ENCODE measurements around the gene APP. TPM values are rescaled to one million over a fixed set of nuclear protein-coding genes. Genes with fewer than 3 reads are reported as not detected.
"Not testable (repeated sequence)": the region's sequence is repeated elsewhere in the genome, so short reads cannot be mapped to it uniquely, and the experiment has no call there.

The APP gene
- total and polyA plus RNA-seq, 3 donors from 2014 or later: 390 to 670 (median 409) TPM

- Histone ChIP-seq H3K36me3 (ENCODE audit: low read depth, missing control alignments) (no peaks in the 10 kb centered on the region), H3K27me3 (no peaks in the 10 kb centered on the region), H3K27ac (no peak overlapping the region), H3K4me3 (no peak overlapping the region), H3K9me3 (no peaks in the 10 kb centered on the region), H3K4me1 (no peaks in the 10 kb centered on the region)
- DNase-seq: no peak
- TF ChIP-seq POLR2A (IDR thresholded peaks at IDR 0.05) (no peak), CTCF (IDR thresholded peaks at IDR 0.05) (no peak)
- 60 to 64% methylated on average over 9 of the region's 9 CpGs for WGBS, 2 donors
- intact Hi-C loops (cut with DNase I; ENCODE audit: low total_unique reads): no loop called here
Measured at GRCh38 chr21:26025536-26026512, 144.7 kb downstream of the APP start.

- intact Hi-C loops (cut with DNase I; ENCODE audit: low total_unique reads); H3K4me3 ChIP-seq; H3K27me3 ChIP-seq; H3K36me3 ChIP-seq (ENCODE audit: low read depth, missing control alignments); H3K9me3 ChIP-seq; H3K4me1 ChIP-seq; H3K27ac ChIP-seq; DNase-seq: not testable (repeated sequence)
- 88 to 91% methylated on average over 4 of the region's 4 CpGs for WGBS, 2 donors
Measured at GRCh38 chr21:26023406-26023805, 147.2 kb downstream of the APP start.

GRCh38 chr21:26022598-26023337, 147.8 kb downstream of the APP start:
- intact Hi-C loops (cut with DNase I; ENCODE audit: low total_unique reads); H3K4me1 ChIP-seq; H3K9me3 ChIP-seq; H3K27ac ChIP-seq; H3K4me3 ChIP-seq; DNase-seq; H3K27me3 ChIP-seq; H3K36me3 ChIP-seq (ENCODE audit: low read depth, missing control alignments): not testable (repeated sequence)
- 93 to 98% methylated on average over 6 of the region's 6 CpGs for WGBS, 2 donors

- TF ChIP-seq CTCF (IDR thresholded peaks at IDR 0.05) (no peak), POLR2A (IDR thresholded peaks at IDR 0.05) (no peak)
- H3K27ac ChIP-seq: no peak overlapping the region
- no peak overlapping the region for H3K4me3 ChIP-seq
- H3K4me1 ChIP-seq: no peaks in the 10 kb centered on the region
- intact Hi-C loops (cut with DNase I; ENCODE audit: low total_unique reads): no loop called here
- H3K27me3 ChIP-seq: no peaks in the 10 kb centered on the region
- no peak for DNase-seq
- H3K9me3 ChIP-seq: no peaks in the 10 kb centered on the region
- H3K36me3 ChIP-seq (ENCODE audit: low read depth, missing control alignments): no peaks in the 10 kb centered on the region
- WGBS, 2 donors: 77 to 81% methylated on average over 1 of the region's 1 CpG
Measured at GRCh38 chr21:26020510-26020909, 150.1 kb downstream of the APP start.

- Histone ChIP-seq H3K9me3 (no peaks in the 10 kb centered on the region), H3K4me3 (no peak overlapping the region), H3K4me1 (no peaks in the 10 kb centered on the region), H3K36me3 (ENCODE audit: low read depth, missing control alignments) (no peaks in the 10 kb centered on the region), H3K27me3 (no peaks in the 10 kb centered on the region), H3K27ac (no peak overlapping the region)
- 89 to 96% methylated on average over 4 of the region's 4 CpGs for WGBS, 2 donors
- intact Hi-C loops (cut with DNase I; ENCODE audit: low total_unique reads): no loop called here
- no peak for TF ChIP-seq POLR2A (IDR thresholded peaks at IDR 0.05)
- TF ChIP-seq CTCF (IDR thresholded peaks at IDR 0.05): no peak
- no peak for DNase-seq
Measured at GRCh38 chr21:26020081-26020480, 150.5 kb downstream of the APP start.
